ENCODE data around the gene NAV3.
A peak's percentile ranks its signal among the peaks of the same experiment; 100 is the strongest.

The NAV3 gene

DNA sequence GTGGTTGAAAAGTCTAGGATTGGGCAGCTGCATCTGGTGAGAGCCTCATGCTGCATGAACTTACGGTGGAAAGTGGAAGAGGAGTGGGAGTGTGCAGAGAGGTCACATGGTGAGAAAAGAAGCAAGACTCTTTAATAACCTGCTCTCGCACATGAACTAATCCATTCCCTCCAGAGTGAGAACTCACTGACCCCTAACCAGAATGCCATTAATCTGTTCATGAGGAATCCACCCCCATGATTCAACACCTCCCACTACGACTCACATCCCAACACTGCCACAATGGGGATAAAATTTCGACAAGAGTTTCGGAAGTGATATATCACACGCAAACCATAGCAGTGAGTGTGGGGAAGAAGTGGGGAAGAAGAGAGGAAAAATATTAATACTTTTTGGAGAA, 377.4 kb downstream of the NAV3 start:
- H3K27me3 ChIP-seq (ENCODE audit: insufficient read depth, low read depth, severe bottlenecking), result no peaks in the 10 kb centered on the region
- no peak for DNase-seq
- TF ChIP-seq, protein P1, sequence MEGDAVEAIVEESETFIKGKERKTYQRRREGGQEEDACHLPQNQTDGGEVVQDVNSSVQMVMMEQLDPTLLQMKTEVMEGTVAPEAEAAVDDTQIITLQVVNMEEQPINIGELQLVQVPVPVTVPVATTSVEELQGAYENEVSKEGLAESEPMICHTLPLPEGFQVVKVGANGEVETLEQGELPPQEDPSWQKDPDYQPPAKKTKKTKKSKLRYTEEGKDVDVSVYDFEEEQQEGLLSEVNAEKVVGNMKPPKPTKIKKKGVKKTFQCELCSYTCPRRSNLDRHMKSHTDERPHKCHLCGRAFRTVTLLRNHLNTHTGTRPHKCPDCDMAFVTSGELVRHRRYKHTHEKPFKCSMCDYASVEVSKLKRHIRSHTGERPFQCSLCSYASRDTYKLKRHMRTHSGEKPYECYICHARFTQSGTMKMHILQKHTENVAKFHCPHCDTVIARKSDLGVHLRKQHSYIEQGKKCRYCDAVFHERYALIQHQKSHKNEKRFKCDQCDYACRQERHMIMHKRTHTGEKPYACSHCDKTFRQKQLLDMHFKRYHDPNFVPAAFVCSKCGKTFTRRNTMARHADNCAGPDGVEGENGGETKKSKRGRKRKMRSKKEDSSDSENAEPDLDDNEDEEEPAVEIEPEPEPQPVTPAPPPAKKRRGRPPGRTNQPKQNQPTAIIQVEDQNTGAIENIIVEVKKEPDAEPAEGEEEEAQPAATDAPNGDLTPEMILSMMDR (IDR thresholded peaks at IDR 0.05; ENCODE audit: low read depth, low read length), result no peak
- H3K4me3 ChIP-seq (ENCODE audit: low read depth, low read length), result no peak overlapping the region
- no peaks in the 10 kb centered on the region for H3K9me3 ChIP-seq (ENCODE audit: severe bottlenecking)
- no peak overlapping the region for H3K27ac ChIP-seq
- no peaks in the 10 kb centered on the region for H3K36me3 ChIP-seq

DNA sequence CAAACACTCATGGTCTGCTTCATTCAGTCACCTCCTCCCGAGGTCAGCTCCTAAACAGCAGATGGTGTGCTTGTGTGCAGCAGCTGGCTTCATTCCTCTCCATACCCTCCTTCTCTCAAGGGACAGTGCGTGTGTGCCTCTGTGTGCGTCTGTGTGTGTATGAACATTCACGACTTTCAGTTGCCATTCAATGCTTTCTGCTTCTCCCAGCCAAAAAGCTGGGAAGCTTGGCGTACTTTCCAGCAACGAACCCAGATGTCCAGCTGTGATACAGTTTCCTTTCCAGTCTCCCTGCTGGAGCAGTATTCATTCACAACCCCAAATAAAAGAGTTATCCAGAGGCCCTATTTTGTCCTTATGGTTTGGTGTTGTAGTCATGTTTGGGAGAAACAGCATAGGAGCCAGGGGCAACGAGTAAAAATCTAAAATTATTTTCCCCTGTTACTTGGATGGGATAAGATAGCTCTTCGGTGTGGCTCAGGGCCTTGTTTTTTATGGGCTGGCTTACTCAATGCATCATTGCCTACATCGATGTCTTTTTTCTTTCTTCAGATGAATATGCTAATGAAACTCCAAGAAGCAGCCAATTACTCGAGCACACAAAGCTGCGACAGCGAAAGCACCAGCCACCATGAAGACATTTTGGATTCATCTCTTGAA, 379.3 kb downstream of the NAV3 start:
- DNase-seq, result peak; percentile 75
- Histone ChIP-seq H3K27me3 (ENCODE audit: insufficient read depth, low read depth, severe bottlenecking) (no peaks in the 10 kb centered on the region), H3K27ac (peak overlapping the region; percentile 52), H3K9me3 (ENCODE audit: severe bottlenecking) (no peaks in the 10 kb centered on the region), H3K4me3 (ENCODE audit: low read depth, low read length) (no peak overlapping the region), H3K36me3 (no peaks in the 10 kb centered on the region)
- TF ChIP-seq, protein P1 (IDR thresholded peaks at IDR 0.05; ENCODE audit: low read depth, low read length), result no peak

DNA sequence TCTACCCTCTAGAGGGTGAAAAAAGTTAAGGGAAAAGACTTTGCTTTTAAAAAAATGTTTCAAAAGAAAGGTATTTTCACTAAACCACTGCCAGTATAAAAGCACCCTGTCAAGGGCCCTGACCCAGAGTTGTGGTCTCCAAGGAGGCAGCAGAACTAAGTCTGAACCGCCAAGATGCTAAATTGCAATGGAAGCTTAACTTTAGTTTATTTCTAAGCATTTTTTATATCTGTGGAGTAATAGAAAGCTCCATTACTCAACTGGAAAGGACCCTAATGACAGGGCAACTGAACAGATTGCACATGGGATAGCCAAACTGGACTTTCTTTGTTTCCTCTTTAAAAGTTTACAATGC, 379.8 kb downstream of the NAV3 start:
- TF ChIP-seq, protein P1 (IDR thresholded peaks at IDR 0.05; ENCODE audit: low read depth, low read length), result no peak

DNA sequence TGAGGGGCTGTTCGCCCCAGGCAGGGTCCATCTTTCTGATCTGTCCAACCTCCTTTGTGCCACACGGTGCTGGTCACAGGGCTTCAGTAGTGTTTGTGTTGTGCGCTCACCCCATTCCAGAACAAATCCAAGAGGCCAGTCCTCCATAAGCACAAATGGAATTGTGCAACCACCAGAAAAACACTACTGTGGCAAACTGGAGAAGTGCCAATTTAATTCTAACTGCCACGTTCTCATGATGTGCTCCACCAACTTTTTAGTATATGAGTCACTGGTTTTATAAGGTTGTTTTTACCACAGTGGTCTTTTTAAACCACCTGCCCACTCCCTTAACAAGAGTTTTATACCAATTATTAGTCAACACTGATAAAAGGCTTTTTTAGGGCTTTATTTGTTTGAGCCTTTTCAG, 380.2 kb downstream of the NAV3 start:
- no peak overlapping the region for H3K27ac ChIP-seq
- DNase-seq, result no peak
- TF ChIP-seq, protein P1 (IDR thresholded peaks at IDR 0.05; ENCODE audit: low read depth, low read length), result no peak
- H3K27me3 ChIP-seq (ENCODE audit: insufficient read depth, low read depth, severe bottlenecking), result no peaks in the 10 kb centered on the region
- H3K4me3 ChIP-seq (ENCODE audit: low read depth, low read length), result no peak overlapping the region
- no peaks in the 10 kb centered on the region for H3K9me3 ChIP-seq (ENCODE audit: severe bottlenecking)
- H3K36me3 ChIP-seq, result no peaks in the 10 kb centered on the region

More for the DNA sequence above, 379.8 kb downstream of the NAV3 start:
- no peaks in the 10 kb centered on the region for H3K9me3 ChIP-seq (ENCODE audit: severe bottlenecking)
- peak overlapping the region; percentile 52; the same call in 1 of the 2 replicates for H3K27ac ChIP-seq
- H3K4me3 ChIP-seq (ENCODE audit: low read depth, low read length), result no peak overlapping the region
- DNase-seq, result no peak
- no peaks in the 10 kb centered on the region for H3K27me3 ChIP-seq (ENCODE audit: insufficient read depth, low read depth, severe bottlenecking)
- no peaks in the 10 kb centered on the region for H3K36me3 ChIP-seq

DNA sequence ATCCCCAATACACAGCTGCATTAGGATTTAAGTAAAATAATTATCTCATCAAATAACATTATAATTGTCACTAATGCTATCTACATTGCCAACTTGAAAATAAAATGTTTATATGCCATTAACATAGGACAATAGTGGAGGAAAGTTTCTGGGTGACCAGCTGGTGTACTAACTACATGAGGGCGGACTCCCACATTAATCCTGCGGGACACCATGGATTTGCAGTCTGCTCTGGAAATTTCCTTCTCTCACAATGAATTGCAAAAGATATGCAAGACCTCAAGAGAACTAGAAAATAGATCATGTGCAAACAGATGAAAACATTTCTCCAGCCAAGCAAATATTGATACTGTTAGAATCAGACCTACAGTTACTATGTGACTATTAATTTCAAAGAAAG, 390.1 kb downstream of the NAV3 start:
- H3K9me3 ChIP-seq (ENCODE audit: severe bottlenecking), result no peaks in the 10 kb centered on the region
- H3K27me3 ChIP-seq (ENCODE audit: insufficient read depth, low read depth, severe bottlenecking), result no peaks in the 10 kb centered on the region
- H3K36me3 ChIP-seq, result no peaks in the 10 kb centered on the region
- no peak overlapping the region for H3K4me3 ChIP-seq (ENCODE audit: low read depth, low read length)
- TF ChIP-seq, protein P1 (IDR thresholded peaks at IDR 0.05; ENCODE audit: low read depth, low read length), result no peak
- no peak for DNase-seq
- no peak overlapping the region for H3K27ac ChIP-seq

DNA sequence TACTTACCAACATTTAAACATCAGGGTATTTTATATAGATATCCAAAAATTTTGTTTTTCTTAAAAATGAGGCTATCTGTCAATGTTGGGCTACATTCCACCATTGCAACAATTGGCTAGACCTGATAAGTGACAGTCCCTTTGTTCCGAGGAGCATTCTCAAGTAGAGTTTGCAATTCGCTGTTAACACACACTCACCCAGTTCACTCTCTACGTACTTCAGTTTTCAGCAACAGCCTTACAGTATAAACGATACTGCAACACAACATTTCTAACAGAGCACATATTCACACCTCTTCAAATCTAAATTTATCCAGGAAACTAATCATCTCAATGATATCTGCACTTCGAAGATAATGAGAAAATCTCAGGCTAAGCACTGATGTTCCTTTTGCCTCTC, 393.5 kb downstream of the NAV3 start:
- H3K27ac ChIP-seq, result no peak overlapping the region
- H3K4me3 ChIP-seq (ENCODE audit: low read depth, low read length), result no peak overlapping the region
- H3K36me3 ChIP-seq, result no peaks in the 10 kb centered on the region
- TF ChIP-seq, protein P1 (IDR thresholded peaks at IDR 0.05; ENCODE audit: low read depth, low read length), result no peak
- H3K27me3 ChIP-seq (ENCODE audit: insufficient read depth, low read depth, severe bottlenecking), result no peaks in the 10 kb centered on the region
- DNase-seq, result no peak
- peaks cover 6% of the 10 kb centered on the region for H3K9me3 ChIP-seq (ENCODE audit: severe bottlenecking)
